DMS153 treated with DMSO at 0.1 percent for 48 hours (cell line): ENCODE results near the gene MCTP1.
"Not testable (repeated sequence)": the region's sequence is repeated elsewhere in the genome, so short reads cannot be mapped to it uniquely, and the experiment has no call there.

Source experiments
- DNase-seq: peaks from one replicate; lab custom pipeline; 2025; ENCODE audit not compliant: unreplicated experiment; lab: John Stamatoyannopoulos, UW

Gene MCTP1

GRCh38 chr5:94891565-94891964, 393.3 kb downstream of the MCTP1 start:
- DNase-seq: no peak

- no peak for DNase-seq
These were observed 394.0 kb downstream of the MCTP1 start for GRCh38 chr5:94890907-94891306.

GRCh38 chr5:94888674-94889073, 396.2 kb downstream of the MCTP1 start:
- DNase-seq: no peak

DNA sequence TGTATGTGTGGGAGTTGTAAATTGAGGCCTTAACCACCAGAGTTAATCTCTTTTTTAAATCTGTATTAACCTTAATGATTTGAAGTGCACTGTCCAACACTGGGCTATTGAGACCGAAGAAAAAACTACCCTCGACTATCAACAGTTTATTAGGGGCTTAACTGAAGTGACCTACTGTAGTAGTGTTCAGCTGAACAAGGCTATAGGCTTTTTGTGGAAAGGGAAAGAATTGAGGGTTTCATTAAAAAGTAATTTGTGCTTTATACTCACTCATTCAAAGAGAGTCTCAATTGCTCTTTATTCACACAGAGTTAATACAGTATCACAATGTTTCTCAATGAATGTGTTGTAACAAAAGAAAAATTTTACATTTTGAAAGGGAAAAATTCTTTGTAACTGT, 399.0 kb downstream of the MCTP1 start:
- DNase-seq: no peak

DNA sequence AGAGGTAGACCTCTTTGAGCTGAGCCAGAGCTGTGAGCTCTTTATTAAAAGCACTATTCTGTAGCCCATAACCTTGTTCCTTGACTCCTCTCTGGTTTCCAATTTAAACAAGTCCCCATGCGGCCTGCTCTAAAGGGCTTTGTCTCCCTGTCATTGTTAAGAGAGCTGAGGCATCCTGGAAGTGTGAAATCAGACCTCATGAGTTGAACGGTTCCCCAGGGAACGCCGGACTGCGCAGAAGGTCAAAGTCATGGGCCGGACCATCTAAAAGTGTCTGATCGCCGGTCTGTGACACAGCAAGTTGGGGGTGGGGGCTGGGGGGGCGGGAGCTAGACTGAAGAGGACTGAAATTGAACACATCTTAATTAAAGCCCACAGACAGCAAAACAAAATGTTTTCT, 400.6 kb downstream of the MCTP1 start:
- no peak for DNase-seq

GRCh38 chr5:94872526-94872925, 412.4 kb downstream of the MCTP1 start:
- DNase-seq: no peak

DNA sequence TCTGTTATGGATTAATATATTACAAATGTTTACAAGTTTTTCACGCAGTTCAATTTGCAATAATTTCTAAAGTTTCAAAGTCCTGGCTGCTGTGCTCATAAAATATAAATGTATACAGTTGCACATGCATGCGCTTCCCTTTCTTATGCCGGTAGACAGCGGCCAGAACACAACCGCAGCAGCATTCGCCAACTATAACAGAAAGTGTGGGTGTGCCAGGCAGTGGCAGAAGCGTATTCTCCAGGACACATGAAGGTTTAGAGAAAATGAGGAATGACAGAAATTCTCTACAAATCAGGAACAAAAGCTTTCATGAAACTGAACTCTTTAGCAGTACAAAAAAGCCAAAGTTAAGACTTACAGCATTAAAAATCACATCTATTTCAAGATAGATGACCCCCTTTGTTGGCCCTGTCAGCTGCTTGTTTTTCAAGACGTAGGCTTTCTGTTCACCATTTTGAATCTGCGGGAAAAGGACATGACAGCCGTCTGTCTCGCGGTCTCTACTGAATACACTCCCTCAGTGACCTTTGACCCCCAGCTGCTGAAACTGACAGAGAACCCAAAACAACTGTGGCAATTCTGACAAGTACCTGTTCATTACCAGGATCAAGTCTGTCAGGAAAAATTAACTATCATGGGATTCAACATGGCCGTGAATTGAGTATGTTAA, 414.2 kb downstream of the MCTP1 start:
- DNase-seq: no peak

- DNase-seq: no peak
These were observed 415.0 kb downstream of the MCTP1 start for GRCh38 chr5:94869921-94870320.

GRCh38 chr5:94863951-94864350, 420.9 kb downstream of the MCTP1 start:
- DNase-seq: no peak

DNA sequence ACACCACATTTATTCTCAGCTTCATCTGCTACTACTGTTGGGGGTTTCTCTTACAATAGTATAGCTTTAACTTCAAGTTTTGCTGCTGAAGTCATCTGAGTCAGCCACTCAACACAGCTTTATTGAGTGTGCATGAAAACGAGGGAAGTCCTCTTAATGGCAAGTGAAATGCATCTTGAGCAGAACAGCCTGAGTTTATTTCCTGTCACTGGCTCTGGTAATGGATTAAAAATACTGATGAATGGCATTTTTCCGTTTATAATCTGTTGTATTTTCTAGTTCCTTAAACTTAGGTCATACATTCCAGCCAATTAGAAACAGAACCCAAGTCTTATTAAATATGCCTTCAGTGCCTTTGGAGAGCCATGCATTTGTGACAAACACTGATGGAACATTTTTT, 427.8 kb downstream of the MCTP1 start:
- DNase-seq: no peak

GRCh38 chr5:94856257-94856800, 428.6 kb downstream of the MCTP1 start:
- peak; percentile 2 for DNase-seq

DNA sequence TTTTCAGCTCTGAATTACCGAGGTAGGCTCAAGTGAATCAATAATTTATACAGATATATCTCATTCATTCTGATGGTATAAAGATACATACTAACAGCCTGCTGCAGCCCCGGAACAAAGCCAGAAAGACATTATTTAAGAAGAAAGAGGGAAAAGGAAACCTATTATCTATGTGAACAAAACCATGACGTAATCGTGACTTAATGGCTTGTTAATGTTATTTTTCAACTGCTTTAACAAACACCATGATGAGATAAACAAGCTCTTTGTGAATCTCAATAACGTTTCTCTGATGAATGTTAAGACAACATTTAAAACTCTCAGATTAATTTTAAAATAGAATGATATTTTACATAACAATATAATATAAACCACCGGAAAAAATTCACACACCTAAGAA, 429.4 kb downstream of the MCTP1 start:
- DNase-seq: no peak

GRCh38 chr5:94853120-94853519, 431.8 kb downstream of the MCTP1 start:
- DNase-seq: no peak

- no peak for DNase-seq
These were observed 433.9 kb downstream of the MCTP1 start for GRCh38 chr5:94850960-94851359.

DNA sequence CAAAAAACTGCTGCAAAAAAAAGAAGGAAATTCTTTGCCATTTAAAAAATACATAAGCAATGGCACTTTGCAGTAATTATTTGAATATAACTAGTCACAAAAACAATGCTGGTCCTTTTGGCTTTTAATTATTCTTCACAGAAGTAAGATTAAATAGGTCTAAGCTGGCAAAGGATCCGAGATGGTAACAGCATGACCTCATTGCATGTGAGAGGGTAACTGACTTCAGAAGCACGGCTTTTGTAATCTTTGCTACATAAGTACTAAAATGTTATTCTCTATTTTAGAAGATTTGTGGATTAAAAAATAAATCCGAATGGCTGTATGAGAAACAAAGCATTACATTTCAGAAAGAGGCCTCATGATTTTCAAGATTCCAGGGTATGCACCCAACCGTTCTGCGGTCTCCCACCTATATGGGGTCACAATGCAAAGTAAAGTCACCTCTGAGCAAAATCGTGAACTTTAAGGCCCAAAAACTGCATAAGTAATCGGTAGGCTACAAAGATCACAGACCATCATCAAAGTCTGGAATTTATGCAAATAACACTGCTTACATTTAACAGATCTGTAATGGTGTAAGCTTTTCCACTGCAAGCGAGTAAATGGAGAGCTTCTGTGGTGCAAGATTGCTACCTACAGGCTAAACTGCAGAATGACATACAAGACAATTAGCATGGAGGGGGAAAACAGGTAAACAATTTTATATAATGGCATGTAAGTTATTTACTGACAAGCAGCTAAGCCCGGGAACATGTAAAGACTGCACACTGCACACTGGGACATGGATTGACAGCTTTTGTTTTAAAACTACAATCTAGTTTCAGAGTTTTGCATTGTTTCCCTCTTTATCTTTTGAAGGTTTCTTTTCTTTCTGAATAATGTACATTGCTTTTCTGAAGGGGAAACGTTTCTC, 434.8 kb downstream of the MCTP1 start:
- DNase-seq: peak; percentile 18

DNA sequence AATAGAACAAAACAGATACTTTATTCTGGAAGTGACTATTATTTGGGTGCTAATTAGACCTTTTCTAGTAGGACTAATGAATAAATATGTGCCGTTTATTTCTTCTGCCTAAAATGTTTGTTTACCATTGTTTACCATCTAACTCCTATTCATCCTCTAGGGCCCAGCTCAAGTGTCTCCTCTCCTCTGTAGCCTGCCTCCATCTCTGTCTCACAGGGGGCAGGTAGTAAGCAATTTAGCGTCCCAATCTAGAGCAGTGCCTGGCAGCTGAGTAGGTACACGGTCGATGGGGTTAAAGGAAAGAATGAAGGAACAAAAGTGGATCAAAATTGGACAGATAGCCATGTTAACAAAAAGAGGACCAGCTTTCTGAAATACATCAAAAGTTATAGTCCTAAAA, 435.6 kb downstream of the MCTP1 start:
- DNase-seq: no peak

DNA sequence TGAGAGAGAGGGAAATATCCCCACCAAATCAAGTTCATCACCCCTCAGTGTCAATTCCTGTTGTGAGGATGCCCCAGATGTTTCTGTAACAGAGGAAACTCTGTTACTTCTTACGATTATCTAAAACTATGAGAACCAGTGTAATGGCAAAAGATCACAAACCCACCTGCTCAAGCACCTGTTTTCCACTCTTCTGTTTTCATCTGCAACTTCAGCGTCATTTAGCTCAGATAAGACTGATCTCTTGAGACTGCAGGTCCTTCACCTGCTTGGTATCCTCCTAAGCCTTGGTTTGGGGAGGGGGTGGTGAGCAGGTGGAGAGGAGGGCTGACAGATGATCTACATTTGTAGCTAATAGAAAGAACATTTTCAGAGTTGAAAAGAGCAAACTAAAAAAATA, 437.2 kb downstream of the MCTP1 start:
- no peak for DNase-seq

GRCh38 chr5:94847019-94847418, 437.9 kb downstream of the MCTP1 start:
- DNase-seq: no peak

- DNase-seq: not testable (repeated sequence)
These were observed 439.2 kb downstream of the MCTP1 start for GRCh38 chr5:94845696-94846095.

- no peak for DNase-seq
These were observed 443.1 kb downstream of the MCTP1 start for GRCh38 chr5:94841598-94842322.

GRCh38 chr5:94833851-94834250, 451.0 kb downstream of the MCTP1 start:
- DNase-seq: no peak
